B cell (primary cell): ENCODE results near the gene PXMP2. TPM values are rescaled to one million over a fixed set of nuclear protein-coding genes. Genes with fewer than 3 reads are reported as not detected.

Experiments used
- ATAC-seq: fragments of 200-7000 bp; cut with Tn5 transposase; one replicate; pipeline ENCODE4 v1.10.0; 2021; ENCODE audit warnings: low read depth, mild to moderate bottlenecking, moderate number of reproducible peaks, moderate library complexity
- CTCF ChIA-PET: fragments of 350-600 bp; sonication (Branson Sonifier 250); formaldehyde crosslinking; loops from one replicate; lab custom pipeline; 2021; ENCODE audit warnings: antibody characterized with exemption, inconsistent platforms; lab: Charles Lee
- POLR2A ChIA-PET: fragments of 350-600 bp; sonication (Branson Sonifier 250); formaldehyde crosslinking; loops from one replicate; lab custom pipeline; 2021; ENCODE audit warnings: antibody characterized with exemption; lab: Charles Lee
- DNase-seq: peaks from one replicate; pipeline ENCODE4 v3.0.0; 2013
- H2AFZ ChIP-seq: 2 replicates; pipeline ENCODE4 v1.6.1; 2012; ENCODE audit warnings: mild to moderate bottlenecking, low read depth, low read length; ENCODE audit not compliant: insufficient read depth, poor library complexity, severe bottlenecking
- H3K27ac ChIP-seq, 2 donors: 1 replicate in 1 of 2; 2 replicates in 1 of 2; pipeline ENCODE4 v1.5.1; 2012 to 2013; ENCODE audit warnings: low read length in 2 of 2, mild to moderate bottlenecking in 2 of 2, moderate library complexity in 1 of 2
- H3K27me3 ChIP-seq, 4 experiments: fragments of 200-600 bp in 1 of 4; sonication (generic) in 1 of 4; replicated peaks in 1 of 4; 1 replicate in 2 of 4; 2 replicates in 2 of 4; pipeline versions ENCODE4 v1.6.1 to v1.7.0; 2013 to 2016; ENCODE audit warnings: low read length in 3 of 4, mild to moderate bottlenecking in 2 of 4, mixed read lengths in 1 of 4, moderate library complexity in 1 of 4; ENCODE audit not compliant: insufficient read depth in 4 of 4, control insufficient read depth in 3 of 4; ENCODE audit errors: control extremely low read depth in 1 of 4
- H3K36me3 ChIP-seq, 2 experiments: replicated peaks in 1 of 2; 1 replicate in 1 of 2; 2 replicates in 1 of 2; pipeline versions ENCODE4 v1.6.1 to v1.7.1; 2013; ENCODE audit warnings: low read length in 1 of 2; ENCODE audit not compliant: insufficient read depth in 2 of 2, control insufficient read depth in 1 of 2; ENCODE audit errors: control extremely low read depth in 1 of 2, extremely low read depth in 1 of 2
- H3K4me1 ChIP-seq, 2 donors: fragments of 200-600 bp in 1 of 2; sonication (generic) in 1 of 2; 1 replicate in 1 of 2; 2 replicates in 1 of 2; pipeline versions ENCODE4 v1.5.1 to v1.6.1; 2013 to 2017; ENCODE audit warnings: low read length in 2 of 2; ENCODE audit not compliant: control insufficient read depth in 2 of 2, insufficient read depth in 2 of 2
- H3K4me2 ChIP-seq: replicated peaks from 2 replicates; pipeline ENCODE3; 2012; ENCODE audit warnings: mild to moderate bottlenecking, low read depth, low read length; ENCODE audit not compliant: poor library complexity, severe bottlenecking
- H3K4me3 ChIP-seq, 5 experiments: fragments of 200-600 bp in 1 of 5; sonication (generic) in 1 of 5; 1 replicate in 3 of 5; 2 replicates in 2 of 5; pipeline versions ENCODE4 v1.5.1 to v1.7.0; 2011 to 2016; ENCODE audit warnings: low read length in 4 of 5, mild to moderate bottlenecking in 4 of 5, low read depth in 2 of 5, control low read depth in 1 of 5, moderate library complexity in 1 of 5; ENCODE audit not compliant: insufficient read depth in 1 of 5; ENCODE audit errors: control extremely low read depth in 1 of 5, extremely low read depth in 1 of 5
- H3K79me2 ChIP-seq: fragments of 200-600 bp; sonication (generic); one replicate; pipeline ENCODE4 v1.6.0; 2016; ENCODE audit warnings: low read length; ENCODE audit not compliant: control insufficient read depth, insufficient read depth
- H3K9ac ChIP-seq: fragments of 200-600 bp; sonication (generic); 2 replicates; pipeline ENCODE4 v1.6.1; 2017; ENCODE audit warnings: mild to moderate bottlenecking, low read length, moderate library complexity
- H3K9me3 ChIP-seq, 3 donors: one replicate each; pipeline versions ENCODE4 v1.6.1 to v1.7.1; 2013; ENCODE audit warnings: low read length in 2 of 3; ENCODE audit not compliant: control insufficient read depth in 2 of 3, insufficient read depth in 1 of 3; ENCODE audit errors: control extremely low read depth in 1 of 3
- H4K20me1 ChIP-seq: 2 replicates; pipeline ENCODE4 v1.6.0; 2012; ENCODE audit warnings: mild to moderate bottlenecking, low read length; ENCODE audit not compliant: insufficient read depth, control insufficient read depth, poor library complexity, severe bottlenecking
- H3K27ac Mint-ChIP-seq: one replicate; pipeline ENCODE4 v1.8.0; 2021; ENCODE audit warnings: mixed read lengths
- H3K27me3 Mint-ChIP-seq: one replicate; pipeline ENCODE4 v1.8.0; 2021; ENCODE audit warnings: mixed read lengths
- H3K4me1 Mint-ChIP-seq: one replicate; pipeline ENCODE4 v1.8.0; 2021; ENCODE audit warnings: mixed read lengths
- H3K4me3 Mint-ChIP-seq: one replicate; pipeline ENCODE4 v1.8.0; 2021; ENCODE audit warnings: mixed read lengths
- H3K9me3 Mint-ChIP-seq: one replicate; pipeline ENCODE4 v1.8.0; 2022; ENCODE audit warnings: mixed read lengths; ENCODE audit not compliant: insufficient read depth
- CTCF ChIP-seq: fragments of 200-600 bp; IDR thresholded peaks from one replicate; pipeline ENCODE4 v1.8.0; 2022; ENCODE audit warnings: antibody characterized with exemption, mild to moderate bottlenecking
- EZH2 ChIP-seq: IDR thresholded peaks from 2 replicates; pipeline ENCODE4 v1.6.1; 2012; ENCODE audit warnings: borderline replicate concordance, low read depth, mild to moderate bottlenecking, moderate library complexity, low read length; ENCODE audit not compliant: insufficient read depth, poor library complexity, severe bottlenecking
- WGBS: methylation state at CpG from one replicate; pipeline ENCODE4 v1.1.5; 2013; ENCODE audit warnings: missing lambda C conversion rate; ENCODE audit not compliant: insufficient coverage; 5-methylcytosine and 5-hydroxymethylcytosine counted together
- intact Hi-C: fragments of 100-400 bp; cut with micrococcal nuclease; formaldehyde crosslinking; loops from one replicate; pipeline ENCODE4 v1.10.0; 2022
- polyA plus RNA-seq: library from polyadenylated mRNA; depleted of rRNA; stranded (reverse); fragments of >200 nt; gene quantifications from 2 replicates; pipeline ENCODE4 v1.2.3, GENCODE V29; 2012
- total RNA-seq, 2 donors: library from RNA; stranded (reverse); fragments of 120-200 nt in 1 of 2; gene quantifications; 1 replicate in 1 of 2; 2 replicates in 1 of 2; pipeline versions ENCODE4 v1.2.3 to v1.2.4, GENCODE V29; 2013 to 2022

Gene PXMP2
- total and polyA plus RNA-seq, 2 donors (not counting 1 experiment from before 2014, with no cell fraction given) = 4.3 to 10.2 TPM

GRCh38 chr12:132711080-132711843 is 23.9 kb downstream of the PXMP2 start:
- Histone ChIP-seq H3K36me3 (peaks cover 3 to 10% of the 10 kb centered on the region in 2 experiments), H3K4me2 (peak overlapping the region; percentile 81), H3K27ac (peak overlapping the region; percentile 29 to 59), H3K79me2 (peaks cover 51% of the 10 kb centered on the region), H3K9ac (peak overlapping the region; percentile 68), H2AFZ (peak overlapping the region; percentile 79), H3K9me3 (peaks cover 0 to 41% (median 15%) of the 10 kb centered on the region in 3 donors), H4K20me1 (peaks cover 35% of the 10 kb centered on the region), H3K4me3 (peak overlapping the region; percentile 38 to 76 (median 61)), H3K4me1 (peaks cover 10 to 23% of the 10 kb centered on the region in 2 donors), H3K27me3 (no peaks in the 10 kb centered on the region)
- peaks cover 10% of the 10 kb centered on the region for H3K9me3 Mint-ChIP-seq
- POLR2A ChIA-PET = interaction anchor here (1.3 to 1.6 kb wide), 2 partner anchors 51 to 109 kb away, joined by 3 to 5 read pairs; partner anchors contain the start of gene ANKLE2
- no peak for DNase-seq
- TF ChIP-seq CTCF (no peak), EZH2 (no peak)
- intact Hi-C loops = no loop called here
- ATAC-seq = no peak
- CTCF ChIA-PET = no interaction called here
- peak overlapping the region; percentile 37 for H3K27ac Mint-ChIP-seq
- 2% methylated on average over 50 of the region's 59 CpGs for WGBS
- peaks cover 13% of the 10 kb centered on the region for H3K4me1 Mint-ChIP-seq
- peak overlapping the region; percentile 83 for H3K4me3 Mint-ChIP-seq
- no peaks in the 10 kb centered on the region for H3K27me3 Mint-ChIP-seq

- DNase-seq (no peak), ATAC-seq (no peak)
- TF ChIP-seq EZH2 = no peak
- TF ChIP-seq CTCF = no peak
- Mint-ChIP-seq H3K27me3 (no peaks in the 10 kb centered on the region), H3K4me1 (peaks cover 10% of the 10 kb centered on the region), H3K27ac (no peak overlapping the region), H3K9me3 (peaks cover 4% of the 10 kb centered on the region), H3K4me3 (no peak overlapping the region)
- Histone ChIP-seq H3K9me3 (peaks cover 0 to 23% (median 8%) of the 10 kb centered on the region in 3 donors), H3K79me2 (peaks cover 55% of the 10 kb centered on the region), H3K4me1 (peaks cover 10 to 23% of the 10 kb centered on the region in 2 donors), H3K4me3 (no peak overlapping the region), H3K9ac (no peak overlapping the region), H3K4me2 (no peak overlapping the region), H4K20me1 (peaks cover 53% of the 10 kb centered on the region), H2AFZ (no peak overlapping the region), H3K27me3 (no peaks in the 10 kb centered on the region), H3K27ac (no peak overlapping the region), H3K36me3 (peaks cover 2 to 27% of the 10 kb centered on the region in 2 experiments)
- 71% methylated on average over 2 of the region's 2 CpGs for WGBS
- CTCF ChIA-PET = no interaction called here
- POLR2A ChIA-PET = no interaction called here
- intact Hi-C loops = no loop called here
These were observed 25.7 kb downstream of the PXMP2 start for GRCh38 chr12:132713123-132713522.
